ENCODE measurements around the gene KLF16. TPM values are rescaled to one million over a fixed set of nuclear protein-coding genes. Genes with fewer than 3 reads are reported as not detected.

KLF16 gene
- total and polyA plus RNA-seq, 2 experiments from 2014 or later, result 8.9 to 20.2 TPM

DNA sequence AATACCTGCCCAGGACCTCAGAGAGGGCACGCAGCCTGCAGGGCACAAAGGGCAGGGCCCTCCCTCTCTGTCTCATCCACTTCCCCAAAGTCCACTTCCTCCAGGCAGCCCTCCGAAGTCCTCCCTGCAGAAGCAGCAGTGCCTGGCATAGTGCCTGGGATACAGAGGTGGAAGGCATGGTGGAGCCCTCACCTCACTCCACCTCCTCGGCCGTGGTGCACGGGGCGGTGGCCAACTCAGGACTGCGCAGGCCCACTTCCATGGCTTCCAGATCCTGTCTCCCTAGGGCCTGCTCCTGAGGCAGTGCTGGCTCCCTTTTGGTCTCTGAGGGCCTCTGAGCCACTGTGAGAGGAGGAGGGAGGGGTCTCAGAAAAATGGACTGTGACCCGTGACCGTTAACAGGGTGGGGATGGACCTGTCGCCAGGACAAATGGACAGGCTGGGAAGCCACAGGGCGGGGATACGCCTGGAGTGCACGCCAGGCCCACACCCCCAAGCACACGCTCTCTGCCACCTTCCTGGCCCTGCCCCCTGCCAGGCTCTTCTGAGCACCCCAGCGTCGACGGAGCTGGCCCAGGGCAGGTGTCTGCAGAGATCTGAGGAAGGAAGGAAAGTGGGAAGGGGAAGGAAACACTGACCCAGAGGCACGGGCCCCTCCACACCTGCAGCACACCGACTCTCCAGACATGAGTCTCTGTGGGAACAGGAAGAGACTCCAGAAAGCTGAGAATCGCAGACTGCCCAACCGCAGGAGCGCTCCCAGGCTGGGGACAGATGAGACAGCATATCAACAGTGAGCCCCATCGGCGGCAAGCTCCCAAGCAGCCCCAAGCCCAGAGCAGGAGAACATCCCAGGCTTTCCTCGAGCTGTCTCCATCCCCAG lies 23.5 kb downstream of the KLF16 start:
- Histone ChIP-seq H3K27ac (ENCODE audit: low read depth) (no peak overlapping the region), H4K20me1 (replicated peaks; ENCODE audit: insufficient read depth) (peaks cover 21% of the 10 kb centered on the region), H3K4me2 (no peak overlapping the region), H3K79me2 (replicated peaks; ENCODE audit: insufficient read depth) (peaks cover 94% of the 10 kb centered on the region), H3K4me3 (no peak overlapping the region), H3K4me1 (ENCODE audit: insufficient read depth) (no peaks in the 10 kb centered on the region; the same call in 1 of the 2 replicates), H3K36me3 (ENCODE audit: insufficient read depth) (no peaks in the 10 kb centered on the region), H3K9me2 (ENCODE audit: insufficient read depth) (no peaks in the 10 kb centered on the region), H3K27me3 (ENCODE audit: insufficient read depth) (no peaks in the 10 kb centered on the region), H3F3A (replicated peaks; ENCODE audit: low read depth) (peaks cover 10% of the 10 kb centered on the region), H2AFZ (no peak overlapping the region)
- ATAC-seq (no peak), DNase-seq (ENCODE audit: low spot score) (no peak)
- TF ChIP-seq NANOG (IDR thresholded peaks at IDR 0.05; ENCODE audit: borderline replicate concordance) (no peak), CREB1 (CRISPR knock-in tag; IDR thresholded peaks at IDR 0.05; ENCODE audit: low read depth) (no peak)
- TF ChIP-seq, protein P1, sequence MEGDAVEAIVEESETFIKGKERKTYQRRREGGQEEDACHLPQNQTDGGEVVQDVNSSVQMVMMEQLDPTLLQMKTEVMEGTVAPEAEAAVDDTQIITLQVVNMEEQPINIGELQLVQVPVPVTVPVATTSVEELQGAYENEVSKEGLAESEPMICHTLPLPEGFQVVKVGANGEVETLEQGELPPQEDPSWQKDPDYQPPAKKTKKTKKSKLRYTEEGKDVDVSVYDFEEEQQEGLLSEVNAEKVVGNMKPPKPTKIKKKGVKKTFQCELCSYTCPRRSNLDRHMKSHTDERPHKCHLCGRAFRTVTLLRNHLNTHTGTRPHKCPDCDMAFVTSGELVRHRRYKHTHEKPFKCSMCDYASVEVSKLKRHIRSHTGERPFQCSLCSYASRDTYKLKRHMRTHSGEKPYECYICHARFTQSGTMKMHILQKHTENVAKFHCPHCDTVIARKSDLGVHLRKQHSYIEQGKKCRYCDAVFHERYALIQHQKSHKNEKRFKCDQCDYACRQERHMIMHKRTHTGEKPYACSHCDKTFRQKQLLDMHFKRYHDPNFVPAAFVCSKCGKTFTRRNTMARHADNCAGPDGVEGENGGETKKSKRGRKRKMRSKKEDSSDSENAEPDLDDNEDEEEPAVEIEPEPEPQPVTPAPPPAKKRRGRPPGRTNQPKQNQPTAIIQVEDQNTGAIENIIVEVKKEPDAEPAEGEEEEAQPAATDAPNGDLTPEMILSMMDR (conservative IDR thresholded peaks at IDR 0.05; ENCODE audit: low read depth in 2 of 2), result no peak
- Mint-ChIP-seq H3K4me3 (no peak overlapping the region; the same call in 2 of the 3 replicates), H3K9me3 (no peaks in the 10 kb centered on the region), H3K27ac (no peak overlapping the region), H3K4me1 (peaks cover 9% of the 10 kb centered on the region), H3K27me3 (ENCODE audit: insufficient read depth, low read depth, poor library complexity) (peaks cover 8% of the 10 kb centered on the region), H3K36me3 (ENCODE audit: low read depth) (no peaks in the 10 kb centered on the region; the same call in 2 of the 3 replicates)

DNA sequence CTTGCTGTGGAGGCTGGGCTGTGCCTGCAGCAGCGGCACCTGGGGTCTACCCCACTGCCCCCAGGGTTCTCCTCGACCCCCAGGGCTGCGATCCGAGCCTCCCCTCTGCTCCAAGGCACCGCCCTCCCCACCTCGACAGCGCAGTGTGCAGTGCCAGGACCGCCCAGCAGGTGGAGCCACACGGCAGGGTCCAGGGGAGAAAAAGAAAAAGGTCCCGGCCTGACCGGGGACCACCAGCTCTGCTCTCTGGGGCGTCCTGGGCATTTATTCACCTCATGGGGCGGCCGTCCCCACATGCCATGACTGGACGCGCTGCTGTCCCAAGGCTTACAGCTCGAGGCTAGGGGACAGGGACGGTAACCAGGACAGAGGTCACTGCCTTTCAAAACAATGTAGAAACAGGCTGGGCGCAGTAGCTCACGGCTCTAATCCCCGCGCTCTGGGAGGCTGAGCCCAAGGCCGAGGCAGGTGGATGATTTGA lies 25.7 kb downstream of the KLF16 start:
- Histone ChIP-seq H3K36me3 (ENCODE audit: insufficient read depth) (no peaks in the 10 kb centered on the region), H3K4me3 (no peak overlapping the region), H3K27me3 (ENCODE audit: insufficient read depth) (no peaks in the 10 kb centered on the region), H3F3A (replicated peaks; ENCODE audit: low read depth) (peaks cover 5% of the 10 kb centered on the region), H2AFZ (no peak overlapping the region), H3K9me2 (ENCODE audit: insufficient read depth) (no peaks in the 10 kb centered on the region), H4K20me1 (replicated peaks; ENCODE audit: insufficient read depth) (peaks cover 17% of the 10 kb centered on the region), H3K4me2 (no peak overlapping the region), H3K27ac (ENCODE audit: low read depth) (no peak overlapping the region), H3K4me1 (ENCODE audit: insufficient read depth) (no peaks in the 10 kb centered on the region; the same call in 1 of the 2 replicates), H3K79me2 (replicated peaks; ENCODE audit: insufficient read depth) (peaks cover 86% of the 10 kb centered on the region)
- no peak overlapping the region; the same call in 1 of the 2 replicates for H3K27ac Mint-ChIP-seq
- no peak for TF ChIP-seq EZH2phosphoT487 (IDR thresholded peaks at IDR 0.05; ENCODE audit: unreplicated experiment)
- TF ChIP-seq, protein P1 (conservative IDR thresholded peaks at IDR 0.05; ENCODE audit: low read depth in 2 of 2), result peak; percentile 88 to 90
- H3K9me3 Mint-ChIP-seq, result no peaks in the 10 kb centered on the region
- peaks cover 6% of the 10 kb centered on the region for H3K4me1 Mint-ChIP-seq
- peak; percentile 83 for ATAC-seq
- DNase-seq (ENCODE audit: low spot score), result peak; percentile 82
- peaks cover 9% of the 10 kb centered on the region for H3K27me3 Mint-ChIP-seq (ENCODE audit: insufficient read depth, low read depth, poor library complexity)
- no peak overlapping the region for H3K4me3 Mint-ChIP-seq
- no peaks in the 10 kb centered on the region; the same call in 2 of the 3 replicates for H3K36me3 Mint-ChIP-seq (ENCODE audit: low read depth)

All from GM23338 (cell line).